NCI-H2029 treated with DMSO at 0.1 percent for 48 hours (cell line): ENCODE results near the gene SLC16A7.
"Not testable (repeated sequence)": the region's sequence is repeated elsewhere in the genome, so short reads cannot be mapped to it uniquely, and the experiment has no call there.

Experiments
- DNase-seq: peaks from one replicate; lab custom pipeline; 2025; lab: John Stamatoyannopoulos, UW

Gene SLC16A7

GRCh38 chr12:59736359-59736758 is 140.5 kb downstream of the SLC16A7 start:
- no peak for DNase-seq

GRCh38 chr12:59736786-59737185 is 141.0 kb downstream of the SLC16A7 start:
- DNase-seq: no peak

GRCh38 chr12:59737725-59738463 is 142.1 kb downstream of the SLC16A7 start:
- DNase-seq: no peak

- no peak for DNase-seq
Observed at GRCh38 chr12:59742841-59743240, 147.0 kb downstream of the SLC16A7 start.

- DNase-seq: no peak
Observed at GRCh38 chr12:59744564-59744963, 148.7 kb downstream of the SLC16A7 start.

- DNase-seq: not testable (repeated sequence)
Observed at GRCh38 chr12:59751091-59751490, 155.3 kb downstream of the SLC16A7 start.

- DNase-seq: no peak
Observed at GRCh38 chr12:59761542-59761941, 165.7 kb downstream of the SLC16A7 start.

GRCh38 chr12:59763835-59764234 is 168.0 kb downstream of the SLC16A7 start:
- DNase-seq: no peak

GRCh38 chr12:59768031-59768430 is 172.2 kb downstream of the SLC16A7 start:
- no peak for DNase-seq

- DNase-seq: no peak
Observed at GRCh38 chr12:59780605-59781135, 184.8 kb downstream of the SLC16A7 start.

- no peak for DNase-seq
Observed at GRCh38 chr12:59787610-59788009, 191.8 kb downstream of the SLC16A7 start.

GRCh38 chr12:59792647-59793046 is 196.8 kb downstream of the SLC16A7 start:
- no peak for DNase-seq

- DNase-seq: no peak
Observed at GRCh38 chr12:59803735-59804134, 207.9 kb downstream of the SLC16A7 start.

- peak; percentile 36 for DNase-seq
Observed at GRCh38 chr12:59808317-59808910, 212.6 kb downstream of the SLC16A7 start.

- no peak for DNase-seq
Observed at GRCh38 chr12:59811991-59812390, 216.2 kb downstream of the SLC16A7 start.

GRCh38 chr12:59812716-59813115 is 216.9 kb downstream of the SLC16A7 start:
- no peak for DNase-seq

GRCh38 chr12:59820594-59821011 is 224.8 kb downstream of the SLC16A7 start:
- DNase-seq: no peak

- no peak for DNase-seq
Observed at GRCh38 chr12:59823567-59823966, 227.7 kb downstream of the SLC16A7 start.

- no peak for DNase-seq
Observed at GRCh38 chr12:59827767-59828166, 231.9 kb downstream of the SLC16A7 start.

- DNase-seq: no peak
Observed at GRCh38 chr12:59828521-59828920, 232.7 kb downstream of the SLC16A7 start.

- DNase-seq: no peak
Observed at GRCh38 chr12:59833408-59833807, 237.6 kb downstream of the SLC16A7 start.

GRCh38 chr12:59834659-59835474 is 239.0 kb downstream of the SLC16A7 start:
- DNase-seq: no peak
